GM23338 (cell line): ENCODE results near the gene CEACAM21. TPM values are rescaled to one million over a fixed set of nuclear protein-coding genes. Genes with fewer than 3 reads are reported as not detected.

Experiments used
- ATAC-seq: fragments of 200-7000 bp; cut with Tn5 transposase; 3 replicates; pipeline ENCODE4 v1.9.1; 2020
- DNase-seq: peaks from one replicate; pipeline ENCODE4 v3.0.0-alpha.2; 2015; ENCODE audit warnings: low spot score
- H2AFZ ChIP-seq: fragments of 200-600 bp; sonication (generic); 2 replicates; pipeline ENCODE4 v1.8.0; 2016; ENCODE audit warnings: antibody characterized with exemption, mild to moderate bottlenecking, moderate library complexity
- H3F3A ChIP-seq: fragments of 200-600 bp; sonication (generic); replicated peaks from 2 replicates; pipeline ENCODE4 v1.8.0; 2017; ENCODE audit warnings: antibody characterized with exemption, mixed run types, low read depth
- H3K27ac ChIP-seq: fragments of 200-600 bp; sonication (generic); 2 replicates; pipeline ENCODE4 v1.6.1; 2016; ENCODE audit warnings: low read depth
- H3K27me3 ChIP-seq: fragments of 200-600 bp; sonication (generic); 2 replicates; pipeline ENCODE4 v1.8.0; 2016; ENCODE audit warnings: mild to moderate bottlenecking, mixed run types, moderate library complexity; ENCODE audit not compliant: insufficient read depth
- H3K36me3 ChIP-seq: fragments of 200-600 bp; sonication (generic); 2 replicates; pipeline ENCODE4 v1.8.0; 2016; ENCODE audit warnings: mild to moderate bottlenecking; ENCODE audit not compliant: insufficient read depth
- H3K4me1 ChIP-seq: fragments of 200-600 bp; sonication (generic); 2 replicates; pipeline ENCODE4 v1.8.0; 2016; ENCODE audit warnings: mild to moderate bottlenecking, moderate library complexity; ENCODE audit not compliant: insufficient read depth
- H3K4me2 ChIP-seq: fragments of 200-600 bp; sonication (generic); 2 replicates; pipeline ENCODE4 v1.7.1; 2017; ENCODE audit warnings: mixed run types
- H3K4me3 ChIP-seq: fragments of 200-600 bp; sonication (generic); 2 replicates; pipeline ENCODE4 v1.6.1; 2016; ENCODE audit warnings: mixed run types
- H3K79me2 ChIP-seq: fragments of 200-600 bp; sonication (generic); replicated peaks from 2 replicates; pipeline ENCODE4 v1.8.0; 2017; ENCODE audit warnings: mild to moderate bottlenecking; ENCODE audit not compliant: insufficient read depth
- H3K9me2 ChIP-seq: fragments of 200-600 bp; sonication (generic); 2 replicates; pipeline ENCODE4 v1.8.0; 2017; ENCODE audit not compliant: insufficient read depth
- H4K20me1 ChIP-seq: fragments of 200-600 bp; sonication (generic); replicated peaks from 2 replicates; pipeline ENCODE4 v1.8.0; 2017; ENCODE audit warnings: mild to moderate bottlenecking; ENCODE audit not compliant: insufficient read depth
- H3K27ac Mint-ChIP-seq: 2 replicates; pipeline ENCODE4 v1.8.0; 2020; ENCODE audit warnings: inconsistent platforms, mild to moderate bottlenecking, moderate library complexity, mixed read lengths
- H3K27me3 Mint-ChIP-seq: 3 replicates; pipeline ENCODE4 v1.8.0; 2022; ENCODE audit warnings: low read depth, mild to moderate bottlenecking, moderate library complexity, mixed read lengths, inconsistent platforms; ENCODE audit not compliant: insufficient read depth, poor library complexity
- H3K36me3 Mint-ChIP-seq: 3 replicates; pipeline ENCODE4 v1.8.0; 2021; ENCODE audit warnings: low read depth, mild to moderate bottlenecking, inconsistent platforms, moderate library complexity, mixed read lengths
- H3K4me1 Mint-ChIP-seq: 3 replicates; pipeline ENCODE4 v1.8.0; 2020; ENCODE audit warnings: mild to moderate bottlenecking, inconsistent platforms, mixed read lengths
- H3K4me3 Mint-ChIP-seq: 3 replicates; pipeline ENCODE4 v1.8.0; 2021; ENCODE audit warnings: moderate library complexity, mild to moderate bottlenecking, inconsistent platforms, mixed read lengths
- H3K9me3 Mint-ChIP-seq: 3 replicates; pipeline ENCODE4 v1.8.0; 2020; ENCODE audit warnings: moderate library complexity, mild to moderate bottlenecking, inconsistent platforms, mixed read lengths
- CREB1 ChIP-seq: fragments of 250-450 bp; sonication (Bioruptor Pico); IDR thresholded peaks from 2 replicates; pipeline ENCODE4 v1.5.0; 2020; ENCODE audit warnings: low read depth, mild to moderate bottlenecking, moderate library complexity
- EZH2 ChIP-seq: fragments of 200-600 bp; sonication (generic); IDR thresholded peaks from one replicate; pipeline ENCODE4 v1.8.0; 2017; ENCODE audit warnings: antibody characterized with exemption, mild to moderate bottlenecking, low read depth; ENCODE audit not compliant: unreplicated experiment
- EZH2phosphoT487 ChIP-seq: fragments of 200-600 bp; sonication (generic); IDR thresholded peaks from one replicate; pipeline ENCODE4 v1.8.1; 2018; ENCODE audit warnings: antibody characterized with exemption; ENCODE audit not compliant: unreplicated experiment
- JUNB ChIP-seq: IDR thresholded peaks from one replicate; pipeline ENCODE4 v1.6.1; 2016; ENCODE audit warnings: antibody characterized with exemption; ENCODE audit not compliant: unreplicated experiment
- NANOG ChIP-seq: IDR thresholded peaks from 2 replicates; pipeline ENCODE4 v1.6.1; 2016; ENCODE audit warnings: antibody characterized with exemption, borderline replicate concordance
- POLR2AphosphoS5 ChIP-seq: IDR thresholded peaks from 2 replicates; pipeline ENCODE4 v1.6.1; 2016; ENCODE audit warnings: antibody characterized with exemption, low read depth
- STAT1 ChIP-seq: IDR thresholded peaks from one replicate; pipeline ENCODE4 v1.6.1; 2016; ENCODE audit warnings: antibody characterized with exemption; ENCODE audit not compliant: unreplicated experiment
- ZNF114 ChIP-seq: fragments of 250-450 bp; sonication (Bioruptor Pico); IDR thresholded peaks from 2 replicates; pipeline ENCODE4 v1.5.0; 2020; ENCODE audit warnings: mild to moderate bottlenecking, moderate library complexity
- ZNF331 ChIP-seq: fragments of 250-450 bp; sonication (Bioruptor Pico); IDR thresholded peaks from 2 replicates; pipeline ENCODE4 v1.5.0; 2020; ENCODE audit warnings: low read depth, mild to moderate bottlenecking, moderate library complexity
- polyA plus RNA-seq: library from polyadenylated mRNA; unstranded; fragments of >200 nt; fragmentation: Nextera tagmentation; extraction: Ambion mirVana; gene quantifications from 2 replicates; pipeline ENCODE4 v1.2.1, GENCODE V29; 2016
- total RNA-seq: library from RNA; depleted of rRNA; stranded (reverse); fragments of >200 nt; shearing (Covaris generic); gene quantifications from 2 replicates; pipeline ENCODE4 v1.2.3, GENCODE V29; 2014
- TF ChIP-seq, protein P1 (sequence below): fragments of 250-450 bp; sonication (Bioruptor Pico); IDR thresholded peaks from 2 replicates; pipeline ENCODE4 v1.5.0; 2020; ENCODE audit warnings: mild to moderate bottlenecking, moderate library complexity
- TF ChIP-seq, protein P2 (sequence below), 2 experiments: fragments of 200-600 bp in 1 of 2; sonication (generic) in 1 of 2; conservative IDR thresholded peaks; 2 replicates each; pipeline versions ENCODE4 v1.5.1 to v1.6.1; 2016 to 2017; ENCODE audit warnings: antibody characterized with exemption in 2 of 2, low read depth in 2 of 2, mild to moderate bottlenecking in 2 of 2, moderate library complexity in 1 of 2
- TF ChIP-seq, protein P3 (sequence below): IDR thresholded peaks from one replicate; pipeline ENCODE4 v1.6.1; 2018; ENCODE audit warnings: antibody characterized with exemption; ENCODE audit not compliant: unreplicated experiment
- TF ChIP-seq, protein P4 (sequence below): IDR thresholded peaks from 2 replicates; pipeline ENCODE4 v1.6.1; 2016; ENCODE audit warnings: antibody characterized with exemption

The CEACAM21 gene
- total and polyA plus RNA-seq, 2 experiments from 2014 or later: not detected

DNA sequence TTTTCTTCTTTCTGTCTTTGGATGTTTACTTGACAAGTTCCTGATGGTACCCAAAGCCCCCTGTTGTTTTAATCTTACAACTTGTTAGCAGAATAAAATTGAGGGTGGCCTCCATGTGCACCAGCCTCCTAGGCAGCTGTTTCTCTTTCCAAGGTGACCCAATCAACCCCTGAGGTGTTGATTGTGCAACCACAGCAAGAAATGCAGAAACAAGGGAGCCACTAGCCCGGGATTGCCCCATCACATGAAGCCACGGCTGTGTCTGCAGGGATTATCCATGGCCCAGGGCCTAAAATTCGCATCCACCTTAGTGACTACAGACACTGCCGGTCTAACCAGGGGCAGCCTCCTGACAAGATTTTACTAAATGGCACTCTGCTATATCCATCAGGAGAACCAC lies 36.5 kb downstream of the CEACAM21 start:
- TF ChIP-seq, protein P1, sequence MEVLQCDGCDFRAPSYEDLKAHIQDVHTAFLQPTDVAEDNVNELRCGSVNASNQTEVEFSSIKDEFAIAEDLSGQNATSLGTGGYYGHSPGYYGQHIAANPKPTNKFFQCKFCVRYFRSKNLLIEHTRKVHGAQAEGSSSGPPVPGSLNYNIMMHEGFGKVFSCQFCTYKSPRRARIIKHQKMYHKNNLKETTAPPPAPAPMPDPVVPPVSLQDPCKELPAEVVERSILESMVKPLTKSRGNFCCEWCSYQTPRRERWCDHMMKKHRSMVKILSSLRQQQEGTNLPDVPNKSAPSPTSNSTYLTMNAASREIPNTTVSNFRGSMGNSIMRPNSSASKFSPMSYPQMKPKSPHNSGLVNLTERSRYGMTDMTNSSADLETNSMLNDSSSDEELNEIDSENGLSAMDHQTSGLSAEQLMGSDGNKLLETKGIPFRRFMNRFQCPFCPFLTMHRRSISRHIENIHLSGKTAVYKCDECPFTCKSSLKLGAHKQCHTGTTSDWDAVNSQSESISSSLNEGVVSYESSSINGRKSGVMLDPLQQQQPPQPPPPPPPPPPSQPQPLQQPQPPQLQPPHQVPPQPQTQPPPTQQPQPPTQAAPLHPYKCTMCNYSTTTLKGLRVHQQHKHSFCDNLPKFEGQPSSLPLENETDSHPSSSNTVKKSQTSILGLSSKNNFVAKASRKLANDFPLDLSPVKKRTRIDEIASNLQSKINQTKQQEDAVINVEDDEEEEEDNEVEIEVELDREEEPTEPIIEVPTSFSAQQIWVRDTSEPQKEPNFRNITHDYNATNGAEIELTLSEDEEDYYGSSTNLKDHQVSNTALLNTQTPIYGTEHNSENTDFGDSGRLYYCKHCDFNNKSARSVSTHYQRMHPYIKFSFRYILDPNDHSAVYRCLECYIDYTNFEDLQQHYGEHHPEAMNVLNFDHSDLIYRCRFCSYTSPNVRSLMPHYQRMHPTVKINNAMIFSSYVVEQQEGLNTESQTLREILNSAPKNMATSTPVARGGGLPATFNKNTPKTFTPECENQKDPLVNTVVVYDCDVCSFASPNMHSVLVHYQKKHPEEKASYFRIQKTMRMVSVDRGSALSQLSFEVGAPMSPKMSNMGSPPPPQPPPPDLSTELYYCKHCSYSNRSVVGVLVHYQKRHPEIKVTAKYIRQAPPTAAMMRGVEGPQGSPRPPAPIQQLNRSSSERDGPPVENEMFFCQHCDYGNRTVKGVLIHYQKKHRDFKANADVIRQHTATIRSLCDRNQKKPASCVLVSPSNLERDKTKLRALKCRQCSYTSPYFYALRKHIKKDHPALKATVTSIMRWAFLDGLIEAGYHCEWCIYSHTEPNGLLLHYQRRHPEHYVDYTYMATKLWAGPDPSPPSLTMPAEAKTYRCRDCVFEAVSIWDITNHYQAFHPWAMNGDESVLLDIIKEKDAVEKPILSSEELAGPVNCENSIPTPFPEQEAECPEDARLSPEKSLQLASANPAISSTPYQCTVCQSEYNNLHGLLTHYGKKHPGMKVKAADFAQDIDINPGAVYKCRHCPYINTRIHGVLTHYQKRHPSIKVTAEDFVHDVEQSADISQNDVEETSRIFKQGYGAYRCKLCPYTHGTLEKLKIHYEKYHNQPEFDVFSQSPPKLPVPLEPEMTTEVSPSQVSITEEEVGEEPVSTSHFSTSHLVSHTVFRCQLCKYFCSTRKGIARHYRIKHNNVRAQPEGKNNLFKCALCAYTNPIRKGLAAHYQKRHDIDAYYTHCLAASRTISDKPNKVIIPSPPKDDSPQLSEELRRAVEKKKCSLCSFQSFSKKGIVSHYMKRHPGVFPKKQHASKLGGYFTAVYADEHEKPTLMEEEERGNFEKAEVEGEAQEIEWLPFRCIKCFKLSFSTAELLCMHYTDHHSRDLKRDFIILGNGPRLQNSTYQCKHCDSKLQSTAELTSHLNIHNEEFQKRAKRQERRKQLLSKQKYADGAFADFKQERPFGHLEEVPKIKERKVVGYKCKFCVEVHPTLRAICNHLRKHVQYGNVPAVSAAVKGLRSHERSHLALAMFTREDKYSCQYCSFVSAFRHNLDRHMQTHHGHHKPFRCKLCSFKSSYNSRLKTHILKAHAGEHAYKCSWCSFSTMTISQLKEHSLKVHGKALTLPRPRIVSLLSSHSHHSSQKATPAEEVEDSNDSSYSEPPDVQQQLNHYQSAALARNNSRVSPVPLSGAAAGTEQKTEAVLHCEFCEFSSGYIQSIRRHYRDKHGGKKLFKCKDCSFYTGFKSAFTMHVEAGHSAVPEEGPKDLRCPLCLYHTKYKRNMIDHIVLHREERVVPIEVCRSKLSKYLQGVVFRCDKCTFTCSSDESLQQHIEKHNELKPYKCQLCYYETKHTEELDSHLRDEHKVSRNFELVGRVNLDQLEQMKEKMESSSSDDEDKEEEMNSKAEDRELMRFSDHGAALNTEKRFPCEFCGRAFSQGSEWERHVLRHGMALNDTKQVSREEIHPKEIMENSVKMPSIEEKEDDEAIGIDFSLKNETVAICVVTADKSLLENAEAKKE (CRISPR knock-in tag): no peak
- no peak for TF ChIP-seq CREB1 (CRISPR knock-in tag)
- TF ChIP-seq JUNB: no peak
- TF ChIP-seq, protein P2, sequence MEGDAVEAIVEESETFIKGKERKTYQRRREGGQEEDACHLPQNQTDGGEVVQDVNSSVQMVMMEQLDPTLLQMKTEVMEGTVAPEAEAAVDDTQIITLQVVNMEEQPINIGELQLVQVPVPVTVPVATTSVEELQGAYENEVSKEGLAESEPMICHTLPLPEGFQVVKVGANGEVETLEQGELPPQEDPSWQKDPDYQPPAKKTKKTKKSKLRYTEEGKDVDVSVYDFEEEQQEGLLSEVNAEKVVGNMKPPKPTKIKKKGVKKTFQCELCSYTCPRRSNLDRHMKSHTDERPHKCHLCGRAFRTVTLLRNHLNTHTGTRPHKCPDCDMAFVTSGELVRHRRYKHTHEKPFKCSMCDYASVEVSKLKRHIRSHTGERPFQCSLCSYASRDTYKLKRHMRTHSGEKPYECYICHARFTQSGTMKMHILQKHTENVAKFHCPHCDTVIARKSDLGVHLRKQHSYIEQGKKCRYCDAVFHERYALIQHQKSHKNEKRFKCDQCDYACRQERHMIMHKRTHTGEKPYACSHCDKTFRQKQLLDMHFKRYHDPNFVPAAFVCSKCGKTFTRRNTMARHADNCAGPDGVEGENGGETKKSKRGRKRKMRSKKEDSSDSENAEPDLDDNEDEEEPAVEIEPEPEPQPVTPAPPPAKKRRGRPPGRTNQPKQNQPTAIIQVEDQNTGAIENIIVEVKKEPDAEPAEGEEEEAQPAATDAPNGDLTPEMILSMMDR (conservative IDR thresholded peaks at IDR 0.05; ENCODE audit: low read depth in 2 of 2): no peak
- no peak for TF ChIP-seq NANOG
- TF ChIP-seq, protein P3, sequence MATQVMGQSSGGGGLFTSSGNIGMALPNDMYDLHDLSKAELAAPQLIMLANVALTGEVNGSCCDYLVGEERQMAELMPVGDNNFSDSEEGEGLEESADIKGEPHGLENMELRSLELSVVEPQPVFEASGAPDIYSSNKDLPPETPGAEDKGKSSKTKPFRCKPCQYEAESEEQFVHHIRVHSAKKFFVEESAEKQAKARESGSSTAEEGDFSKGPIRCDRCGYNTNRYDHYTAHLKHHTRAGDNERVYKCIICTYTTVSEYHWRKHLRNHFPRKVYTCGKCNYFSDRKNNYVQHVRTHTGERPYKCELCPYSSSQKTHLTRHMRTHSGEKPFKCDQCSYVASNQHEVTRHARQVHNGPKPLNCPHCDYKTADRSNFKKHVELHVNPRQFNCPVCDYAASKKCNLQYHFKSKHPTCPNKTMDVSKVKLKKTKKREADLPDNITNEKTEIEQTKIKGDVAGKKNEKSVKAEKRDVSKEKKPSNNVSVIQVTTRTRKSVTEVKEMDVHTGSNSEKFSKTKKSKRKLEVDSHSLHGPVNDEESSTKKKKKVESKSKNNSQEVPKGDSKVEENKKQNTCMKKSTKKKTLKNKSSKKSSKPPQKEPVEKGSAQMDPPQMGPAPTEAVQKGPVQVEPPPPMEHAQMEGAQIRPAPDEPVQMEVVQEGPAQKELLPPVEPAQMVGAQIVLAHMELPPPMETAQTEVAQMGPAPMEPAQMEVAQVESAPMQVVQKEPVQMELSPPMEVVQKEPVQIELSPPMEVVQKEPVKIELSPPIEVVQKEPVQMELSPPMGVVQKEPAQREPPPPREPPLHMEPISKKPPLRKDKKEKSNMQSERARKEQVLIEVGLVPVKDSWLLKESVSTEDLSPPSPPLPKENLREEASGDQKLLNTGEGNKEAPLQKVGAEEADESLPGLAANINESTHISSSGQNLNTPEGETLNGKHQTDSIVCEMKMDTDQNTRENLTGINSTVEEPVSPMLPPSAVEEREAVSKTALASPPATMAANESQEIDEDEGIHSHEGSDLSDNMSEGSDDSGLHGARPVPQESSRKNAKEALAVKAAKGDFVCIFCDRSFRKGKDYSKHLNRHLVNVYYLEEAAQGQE: no peak
- TF ChIP-seq ZNF114 (CRISPR knock-in tag): no peak
- TF ChIP-seq ZNF331 (CRISPR knock-in tag): no peak
- no peak for TF ChIP-seq STAT1
- no peak for TF ChIP-seq EZH2phosphoT487
- TF ChIP-seq EZH2: no peak
- TF ChIP-seq POLR2AphosphoS5: no peak
- TF ChIP-seq, protein P4, sequence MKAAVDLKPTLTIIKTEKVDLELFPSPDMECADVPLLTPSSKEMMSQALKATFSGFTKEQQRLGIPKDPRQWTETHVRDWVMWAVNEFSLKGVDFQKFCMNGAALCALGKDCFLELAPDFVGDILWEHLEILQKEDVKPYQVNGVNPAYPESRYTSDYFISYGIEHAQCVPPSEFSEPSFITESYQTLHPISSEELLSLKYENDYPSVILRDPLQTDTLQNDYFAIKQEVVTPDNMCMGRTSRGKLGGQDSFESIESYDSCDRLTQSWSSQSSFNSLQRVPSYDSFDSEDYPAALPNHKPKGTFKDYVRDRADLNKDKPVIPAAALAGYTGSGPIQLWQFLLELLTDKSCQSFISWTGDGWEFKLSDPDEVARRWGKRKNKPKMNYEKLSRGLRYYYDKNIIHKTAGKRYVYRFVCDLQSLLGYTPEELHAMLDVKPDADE: no peak
- ATAC-seq: no peak
- peaks cover 13% of the 10 kb centered on the region for H3K27me3 Mint-ChIP-seq
- H3K79me2 ChIP-seq: no peaks in the 10 kb centered on the region
- no peak overlapping the region for H3K4me3 Mint-ChIP-seq
- H3K4me1 Mint-ChIP-seq: no peaks in the 10 kb centered on the region; the same call in 2 of the 3 replicates
- H3K9me3 Mint-ChIP-seq: no peaks in the 10 kb centered on the region
- H3K27ac Mint-ChIP-seq: no peak overlapping the region
- H3K4me3 ChIP-seq: no peak overlapping the region
- peaks cover 33% of the 10 kb centered on the region for H3K27me3 ChIP-seq
- DNase-seq: no peak
- no peaks in the 10 kb centered on the region for H3K9me2 ChIP-seq
- no peaks in the 10 kb centered on the region for H4K20me1 ChIP-seq
- no peak overlapping the region for H2AFZ ChIP-seq
- H3K4me2 ChIP-seq: no peak overlapping the region
- no peak overlapping the region for H3K27ac ChIP-seq
- H3F3A ChIP-seq: no peaks in the 10 kb centered on the region
- H3K36me3 Mint-ChIP-seq: no peaks in the 10 kb centered on the region
- H3K4me1 ChIP-seq: no peaks in the 10 kb centered on the region
- no peaks in the 10 kb centered on the region for H3K36me3 ChIP-seq
